IPS DF 6.9 (cell line): ENCODE measurements around the gene RTCB.

Experiments used
- DNase-seq: peaks from one replicate; pipeline ENCODE4 v3.0.0-alpha.2; 2013; ENCODE audit warnings: low read depth, low spot score
- H3K27ac ChIP-seq: one replicate; pipeline ENCODE4 v1.5.1; 2013; ENCODE audit warnings: low read length, control low read depth
- H3K27me3 ChIP-seq: 2 replicates; pipeline ENCODE4 v1.6.1; 2013; ENCODE audit warnings: mild to moderate bottlenecking, low read length; ENCODE audit not compliant: control insufficient read depth, insufficient read depth
- H3K36me3 ChIP-seq: 2 replicates; pipeline ENCODE4 v1.6.1; 2013; ENCODE audit warnings: low read length; ENCODE audit not compliant: control insufficient read depth, insufficient read depth
- H3K4me1 ChIP-seq: 2 replicates; pipeline ENCODE4 v1.6.1; 2013; ENCODE audit warnings: low read length; ENCODE audit not compliant: control insufficient read depth, insufficient read depth
- H3K4me3 ChIP-seq: 2 replicates; pipeline ENCODE4 v1.5.1; 2013; ENCODE audit warnings: mild to moderate bottlenecking, low read length
- H3K9me3 ChIP-seq: 2 replicates; pipeline ENCODE4 v1.6.1; 2013; ENCODE audit warnings: low read length, inconsistent platforms; ENCODE audit not compliant: control insufficient read depth, insufficient read depth
- WGBS: extraction: QIAGEN DNeasy Blood & Tissue Kit; methylation state at CpG from one replicate; pipeline ENCODE4 v1.1.7; 2013; ENCODE audit warnings: mixed read lengths, missing lambda C conversion rate; ENCODE audit not compliant: insufficient read length, insufficient coverage; 5-methylcytosine and 5-hydroxymethylcytosine counted together

Gene RTCB

DNA sequence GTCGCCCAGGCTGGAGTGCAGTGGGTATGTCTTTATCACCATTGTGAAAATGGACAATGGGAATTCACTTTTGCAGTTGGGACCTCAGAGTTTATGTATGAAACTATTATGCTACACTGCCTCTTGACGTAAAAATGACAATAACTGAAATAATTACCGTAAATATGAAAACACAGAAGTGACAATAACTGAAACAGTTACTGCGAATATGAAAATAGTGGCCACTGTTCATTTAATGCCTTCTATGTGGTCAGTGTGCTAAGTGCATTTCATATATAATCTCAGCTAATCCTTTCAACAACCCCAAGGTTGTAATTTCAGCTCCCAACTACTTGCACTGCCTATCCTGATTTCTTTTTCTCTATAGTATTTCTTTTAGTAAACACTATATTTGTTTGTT, 5.9 kb upstream of the RTCB start:
- no peaks in the 10 kb centered on the region for H3K27me3 ChIP-seq
- WGBS: no CpG with 5 or more reads among the region's 4 CpGs

DNA sequence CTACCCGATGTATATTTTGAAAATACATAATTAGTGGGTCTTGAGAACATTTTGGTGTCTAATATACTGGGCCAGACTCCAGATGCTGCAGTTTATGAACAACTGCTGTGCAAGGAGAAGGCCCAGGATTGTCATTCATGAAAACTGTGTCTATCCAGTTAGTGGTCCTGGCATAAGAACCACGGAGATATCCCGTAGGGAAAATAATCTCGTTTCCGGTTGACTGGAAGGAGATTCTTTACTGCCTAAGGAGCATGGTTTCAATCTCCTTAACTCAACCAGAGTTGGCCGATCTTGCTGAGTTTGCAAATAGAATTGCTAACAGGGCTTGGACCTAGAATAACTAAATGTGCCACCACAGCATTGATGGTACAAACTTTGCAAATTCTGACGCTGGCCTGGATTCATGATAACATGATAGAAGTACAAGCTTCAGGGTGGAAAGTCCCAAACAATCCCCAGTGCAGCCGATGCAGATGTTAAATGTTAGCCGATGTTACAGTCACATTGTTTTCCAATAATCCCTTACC, 4.6 kb upstream of the RTCB start:
- H3K27me3 ChIP-seq: no peaks in the 10 kb centered on the region
- no peaks in the 10 kb centered on the region for H3K9me3 ChIP-seq
- no peaks in the 10 kb centered on the region for H3K36me3 ChIP-seq
- H3K27ac ChIP-seq: no peak overlapping the region
- no peaks in the 10 kb centered on the region for H3K4me1 ChIP-seq
- WGBS: no CpG with 5 or more reads among the region's 9 CpGs
- H3K4me3 ChIP-seq: no peak overlapping the region
- DNase-seq: no peak

More for the DNA sequence above, 5.9 kb upstream of the RTCB start:
- Histone ChIP-seq H3K4me3 (no peak overlapping the region), H3K27ac (no peak overlapping the region), H3K4me1 (no peaks in the 10 kb centered on the region), H3K36me3 (no peaks in the 10 kb centered on the region), H3K9me3 (no peaks in the 10 kb centered on the region)
- DNase-seq: no peak

DNA sequence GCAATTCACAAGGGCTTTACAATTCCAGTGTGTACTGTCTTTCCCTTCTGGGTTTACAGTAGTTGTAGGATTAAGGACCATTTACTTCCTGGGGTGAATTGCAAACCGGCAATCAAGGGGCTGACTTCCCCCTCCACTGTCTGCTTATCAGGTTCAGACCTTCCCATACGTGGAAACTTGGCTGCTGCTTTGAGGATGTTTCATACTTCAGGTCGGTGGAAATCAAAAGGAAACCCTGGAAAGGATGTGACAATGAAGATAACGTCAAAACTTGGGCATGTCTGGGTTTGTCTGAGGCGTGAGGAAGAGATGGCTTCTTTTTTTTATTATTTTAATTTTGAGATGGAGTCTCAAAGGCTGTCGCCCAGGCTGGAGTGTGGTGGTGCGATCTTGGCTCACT, 2.1 kb upstream of the RTCB start:
- no peaks in the 10 kb centered on the region for H3K9me3 ChIP-seq
- no peak for DNase-seq
- H3K36me3 ChIP-seq: no peaks in the 10 kb centered on the region
- 0 out of 2 replicates have a peak, but pooled peaks cover 2% of the 10 kb centered on the region for H3K4me1 ChIP-seq
- no CpG with 5 or more reads among the region's 7 CpGs for WGBS
- H3K27me3 ChIP-seq: no peaks in the 10 kb centered on the region
- H3K27ac ChIP-seq: no peak overlapping the region
- no peak overlapping the region for H3K4me3 ChIP-seq

DNA sequence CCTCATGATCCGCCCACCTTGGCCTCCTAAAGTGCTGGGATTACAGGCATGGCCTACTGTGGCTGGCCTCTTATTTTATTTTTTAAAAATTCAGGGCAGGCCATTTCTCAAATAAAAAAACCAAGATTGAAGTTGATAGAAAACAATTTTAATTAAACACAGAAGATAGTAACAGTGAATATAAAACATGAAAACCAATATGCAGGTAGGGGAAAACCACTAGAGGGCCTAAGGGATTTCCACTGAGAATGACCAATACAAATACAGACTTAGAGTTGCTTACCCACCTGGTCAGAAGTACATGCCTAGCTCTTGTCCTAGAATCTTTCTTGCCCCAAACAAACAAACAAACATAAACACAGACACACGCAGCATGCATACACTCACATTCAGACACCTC, 1.7 kb upstream of the RTCB start:
- Histone ChIP-seq H3K4me1 (0 out of 2 replicates have a peak, but pooled peaks cover 2% of the 10 kb centered on the region), H3K36me3 (no peaks in the 10 kb centered on the region), H3K27ac (no peak overlapping the region), H3K9me3 (no peaks in the 10 kb centered on the region), H3K27me3 (no peaks in the 10 kb centered on the region), H3K4me3 (no peak overlapping the region)
- no CpG with 5 or more reads among the region's 2 CpGs for WGBS
- DNase-seq: no peak

DNA sequence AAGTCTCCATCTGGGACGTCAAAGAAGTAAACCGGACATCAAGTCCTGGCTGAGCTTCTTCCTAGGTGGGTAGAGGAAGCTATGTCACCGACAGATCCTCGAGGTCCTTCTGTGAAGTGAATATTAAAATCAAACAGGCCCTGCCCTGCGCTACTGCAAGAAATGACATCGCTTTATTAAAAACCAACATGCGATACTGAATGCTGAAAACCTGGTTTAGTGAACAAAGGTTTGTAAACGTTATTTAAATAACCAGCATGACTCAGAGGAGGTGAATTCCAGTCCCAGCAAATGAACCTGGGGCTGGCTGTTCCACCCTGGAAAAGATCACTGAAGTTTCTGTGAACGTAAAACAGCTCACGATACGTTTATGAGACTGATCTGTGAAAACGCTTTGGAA, 645 bp downstream of the RTCB start:
- Histone ChIP-seq H3K36me3 (peaks cover 12% of the 10 kb centered on the region; the same call in 1 of the 2 replicates), H3K4me3 (peak overlapping the region; percentile 94), H3K4me1 (0 out of 2 replicates have a peak, but pooled peaks cover 2% of the 10 kb centered on the region), H3K27me3 (no peaks in the 10 kb centered on the region), H3K9me3 (no peaks in the 10 kb centered on the region), H3K27ac (no peak overlapping the region)
- no peak for DNase-seq
- no CpG with 5 or more reads among the region's 12 CpGs for WGBS

DNA sequence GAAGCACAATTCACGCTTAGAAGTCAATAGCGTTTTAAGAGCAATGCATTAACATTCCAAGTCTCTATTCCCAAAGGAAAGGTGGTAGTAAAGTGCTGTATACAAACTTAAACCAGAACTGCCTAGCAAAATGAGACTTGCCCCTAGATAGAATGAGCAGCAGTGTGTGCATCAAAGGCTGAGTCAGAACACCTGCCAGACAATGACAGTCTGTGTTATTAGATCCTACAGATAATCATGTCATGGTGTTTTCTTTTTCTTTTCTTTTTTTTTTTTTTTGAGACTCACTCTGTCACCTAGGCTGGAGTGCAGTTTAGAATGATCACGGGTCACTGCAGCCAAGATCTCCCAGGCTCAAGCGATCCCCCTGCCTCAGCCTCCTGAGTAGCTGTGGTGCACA, 1.6 kb downstream of the RTCB start:
- no peak overlapping the region for H3K27ac ChIP-seq

DNA sequence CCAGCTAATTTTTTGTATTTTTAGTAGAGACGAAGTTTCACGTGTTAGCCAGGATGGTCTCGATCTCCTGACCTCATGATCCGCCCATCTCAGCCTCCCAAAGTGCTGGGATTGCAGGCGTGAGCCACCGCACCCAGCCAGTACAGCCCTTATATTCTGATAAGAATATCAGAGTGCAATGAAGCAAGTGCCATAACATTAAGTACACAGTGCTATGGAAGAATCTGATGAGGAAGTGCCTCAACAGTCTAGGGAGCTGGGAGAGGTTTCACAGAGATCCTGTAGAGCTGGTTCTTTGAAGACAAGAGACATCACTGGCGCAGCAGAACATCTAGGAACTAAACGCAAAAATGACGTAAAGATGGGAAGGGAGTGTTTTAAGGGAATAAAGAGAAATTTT, 2.1 kb downstream of the RTCB start:
- no peak for DNase-seq
- no peaks in the 10 kb centered on the region for H3K27me3 ChIP-seq
- no peak overlapping the region for H3K27ac ChIP-seq
- WGBS: 100% methylated on average over 2 of the region's 9 CpGs
- H3K36me3 ChIP-seq: peaks cover 15% of the 10 kb centered on the region; the same call in 1 of the 2 replicates
- H3K9me3 ChIP-seq: no peaks in the 10 kb centered on the region
- H3K4me1 ChIP-seq: 0 out of 2 replicates have a peak, but pooled peaks cover 2% of the 10 kb centered on the region
- H3K4me3 ChIP-seq: no peak overlapping the region

More for the DNA sequence above, 1.6 kb downstream of the RTCB start:
- no peak for DNase-seq
- peaks cover 12% of the 10 kb centered on the region; the same call in 1 of the 2 replicates for H3K36me3 ChIP-seq
- WGBS: no CpG with 5 or more reads among the region's 4 CpGs
- H3K4me3 ChIP-seq: no peak overlapping the region
- H3K4me1 ChIP-seq: 0 out of 2 replicates have a peak, but pooled peaks cover 2% of the 10 kb centered on the region
- H3K27me3 ChIP-seq: no peaks in the 10 kb centered on the region
- no peaks in the 10 kb centered on the region for H3K9me3 ChIP-seq

DNA sequence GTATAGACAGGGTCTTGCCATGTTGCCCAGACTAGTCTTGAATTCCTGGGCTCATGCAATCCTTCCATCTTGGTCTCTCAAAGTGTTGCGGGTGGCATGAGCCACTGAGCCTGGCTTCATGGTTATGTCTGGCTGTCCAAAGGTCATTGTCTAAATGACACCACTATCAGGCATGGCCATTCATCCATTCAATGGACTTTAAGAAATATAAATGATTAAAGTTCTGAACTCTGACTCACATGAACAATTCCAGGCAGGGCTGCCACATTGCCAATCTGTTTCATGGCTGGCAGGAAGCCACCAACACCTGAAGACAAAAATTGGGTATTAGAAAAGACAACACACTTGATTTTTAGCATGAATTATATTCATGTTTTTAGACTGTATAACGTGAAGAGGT, 4.1 kb downstream of the RTCB start:
- no peak for DNase-seq
- Histone ChIP-seq H3K4me1 (0 out of 2 replicates have a peak, but pooled peaks cover 2% of the 10 kb centered on the region), H3K27ac (no peak overlapping the region), H3K4me3 (no peak overlapping the region), H3K9me3 (no peaks in the 10 kb centered on the region), H3K36me3 (peaks cover 19% of the 10 kb centered on the region; the same call in 1 of the 2 replicates), H3K27me3 (no peaks in the 10 kb centered on the region)
- no CpG with 5 or more reads among the region's 2 CpGs for WGBS

DNA sequence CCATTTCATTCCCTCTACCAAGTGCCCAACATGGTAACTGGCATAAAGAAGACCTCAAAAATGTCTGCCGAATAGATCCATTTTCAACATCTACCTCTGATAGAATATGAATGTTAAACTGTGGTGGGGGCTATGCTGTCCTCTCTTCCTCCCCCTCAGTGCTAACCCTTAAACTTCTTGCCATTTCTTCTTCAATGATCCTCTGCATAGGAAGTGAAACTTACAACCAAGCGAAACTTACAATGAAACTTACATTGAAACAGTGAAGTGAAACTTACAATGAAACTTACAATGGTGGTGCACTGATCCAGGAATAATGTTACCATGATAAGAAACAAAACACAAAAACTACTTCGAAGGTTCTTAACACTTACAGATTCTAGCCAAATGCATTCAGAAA, 4.7 kb downstream of the RTCB start:
- peaks cover 19% of the 10 kb centered on the region; the same call in 1 of the 2 replicates for H3K36me3 ChIP-seq
- DNase-seq: no peak
- H3K4me1 ChIP-seq: 0 out of 2 replicates have a peak, but pooled peaks cover 2% of the 10 kb centered on the region
- no peak overlapping the region for H3K4me3 ChIP-seq
- H3K27me3 ChIP-seq: no peaks in the 10 kb centered on the region
- H3K27ac ChIP-seq: no peak overlapping the region
- H3K9me3 ChIP-seq: no peaks in the 10 kb centered on the region
- WGBS: no CpG with 5 or more reads among the region's 3 CpGs

DNA sequence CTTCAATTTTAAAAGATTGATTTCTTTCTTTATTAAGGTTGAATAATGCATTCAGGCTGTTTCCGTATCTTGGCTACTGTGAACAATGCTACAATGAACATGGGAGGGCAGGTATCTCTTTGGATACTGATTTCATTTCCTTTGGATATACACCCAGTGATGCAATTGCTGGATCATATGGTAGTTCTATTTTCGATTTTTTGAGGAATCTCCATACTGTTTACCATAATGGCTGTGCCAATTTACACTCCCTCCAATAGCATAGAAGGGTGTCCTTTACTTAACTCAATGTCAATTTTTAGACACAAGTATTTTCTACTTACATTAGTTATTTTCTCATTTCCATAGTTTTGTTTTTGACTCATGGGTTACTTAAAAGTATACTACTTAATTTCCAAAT, 8.0 kb downstream of the RTCB start:
- no peaks in the 10 kb centered on the region for H3K4me1 ChIP-seq
- DNase-seq: no peak
- no CpG with 5 or more reads among the region's 2 CpGs for WGBS
- H3K36me3 ChIP-seq: peaks cover 23% of the 10 kb centered on the region; the same call in 1 of the 2 replicates
- no peaks in the 10 kb centered on the region for H3K27me3 ChIP-seq
- no peak overlapping the region for H3K27ac ChIP-seq
- H3K9me3 ChIP-seq: no peaks in the 10 kb centered on the region
- H3K4me3 ChIP-seq: no peak overlapping the region

DNA sequence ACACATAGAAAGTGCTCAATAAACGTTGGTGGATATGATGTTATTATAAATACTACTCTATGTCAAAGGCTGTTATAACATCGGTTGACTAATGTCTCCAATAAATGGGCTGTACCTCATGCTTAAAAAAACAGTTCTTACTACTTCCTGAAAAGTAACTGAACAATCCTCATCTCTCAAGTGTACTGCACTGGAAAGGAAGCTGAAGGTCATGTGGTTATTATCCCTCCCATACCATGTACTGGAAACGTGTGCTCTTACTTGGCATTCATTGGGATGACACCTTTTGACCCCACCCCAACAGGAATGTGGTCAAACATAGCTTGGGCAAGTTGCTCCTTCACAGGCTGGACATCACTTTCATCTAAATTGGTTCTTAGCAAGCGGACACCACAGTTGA, 10.6 kb downstream of the RTCB start:
- Histone ChIP-seq H3K27me3 (no peaks in the 10 kb centered on the region), H3K4me1 (no peaks in the 10 kb centered on the region), H3K9me3 (no peaks in the 10 kb centered on the region), H3K36me3 (peaks cover 14% of the 10 kb centered on the region; the same call in 1 of the 2 replicates), H3K27ac (no peak overlapping the region), H3K4me3 (no peak overlapping the region)
- no CpG with 5 or more reads among the region's 4 CpGs for WGBS
- no peak for DNase-seq
